MV-4-11 (cell line): ENCODE data around the gene MAJIN.

Experiments used
- DNase-seq: peaks from one replicate; lab custom pipeline; 2025; lab: John Stamatoyannopoulos, UW

MAJIN gene

GRCh38 chr11:64911689-64912088 lies 60.2 kb downstream of the MAJIN start:
- no peak for DNase-seq

- DNase-seq, result no peak
Observed at GRCh38 chr11:64911142-64911541, 60.8 kb downstream of the MAJIN start.

GRCh38 chr11:64910451-64911093 lies 61.3 kb downstream of the MAJIN start:
- no peak for DNase-seq

GRCh38 chr11:64909653-64910343 lies 62.1 kb downstream of the MAJIN start:
- no peak for DNase-seq

GRCh38 chr11:64908766-64909165 lies 63.1 kb downstream of the MAJIN start:
- DNase-seq, result no peak

- DNase-seq, result no peak
Observed at GRCh38 chr11:64906314-64906635, 65.6 kb downstream of the MAJIN start.

- no peak for DNase-seq
Observed at GRCh38 chr11:64905516-64906313, 66.2 kb downstream of the MAJIN start.

GRCh38 chr11:64903291-64903833 lies 68.5 kb downstream of the MAJIN start:
- DNase-seq, result no peak

- DNase-seq, result no peak
Observed at GRCh38 chr11:64902102-64902900, 69.6 kb downstream of the MAJIN start.

- no peak for DNase-seq
Observed at GRCh38 chr11:64900774-64901173, 71.1 kb downstream of the MAJIN start.

- DNase-seq, result no peak
Observed at GRCh38 chr11:64900263-64900678, 71.6 kb downstream of the MAJIN start.

- no peak for DNase-seq
Observed at GRCh38 chr11:64898541-64898940, 73.4 kb downstream of the MAJIN start.

GRCh38 chr11:64898076-64898445 lies 73.8 kb downstream of the MAJIN start:
- DNase-seq, result no peak

- DNase-seq, result no peak
Observed at GRCh38 chr11:64897381-64898075, 74.4 kb downstream of the MAJIN start.

GRCh38 chr11:64896448-64897022 lies 75.4 kb downstream of the MAJIN start:
- no peak for DNase-seq

- DNase-seq, result no peak
Observed at GRCh38 chr11:64894812-64895452, 77.0 kb downstream of the MAJIN start.

GRCh38 chr11:64894070-64894811 lies 77.7 kb downstream of the MAJIN start:
- peak; percentile 67 for DNase-seq

- no peak for DNase-seq
Observed at GRCh38 chr11:64893194-64894069, 78.5 kb downstream of the MAJIN start.

GRCh38 chr11:64892838-64893193 lies 79.1 kb downstream of the MAJIN start:
- no peak for DNase-seq
